Measurements from ENCODE around the gene CREBZF. TPM values are rescaled to one million over a fixed set of nuclear protein-coding genes. Genes with fewer than 3 reads are reported as not detected.

CREBZF gene
- total and polyA plus RNA-seq, 9 of the 15 experiments (the other 6 are each of a cell fraction or from before 2014, with no cell fraction given): 7.2 to 70.2 (median 40.5) TPM

GRCh38 chr11:85647604-85648299, 17.2 kb downstream of the CREBZF start, which contains the start of gene TMEM126A (continued):
- TF ChIP-seq MLX (CRISPR knock-in tag; conservative IDR thresholded peaks at IDR 0.05) (0 out of 4 replicates have a peak, but pooled peaks of 1 of the 2 experiments have one; percentile 13), ZBTB7A (IDR thresholded peaks at IDR 0.05; ENCODE audit: borderline replicate concordance, control insufficient read depth, low read depth, low read length) (no peak), BRD9 (IDR thresholded peaks at IDR 0.05; ENCODE audit: low read depth, partially characterized antibody) (no peak), FOXK2 (conservative IDR thresholded peaks at IDR 0.05 in 1 of 2, IDR thresholded peaks at IDR 0.05 in 1 of 2; ENCODE audit: low read depth in 2 of 2) (peak; percentile 23 to 57; a peak in 2 of 4 replicates), ESRRB (CRISPR knock-in tag; IDR thresholded peaks at IDR 0.05; ENCODE audit: borderline replicate concordance) (no peak), CTBP1 (IDR thresholded peaks at IDR 0.05; ENCODE audit: borderline replicate concordance) (peak; percentile 81), ZBTB9 (CRISPR knock-in tag; IDR thresholded peaks at IDR 0.05) (0 out of 2 replicates have a peak, but pooled peaks have one; percentile 24), E2F3 (CRISPR knock-in tag; IDR thresholded peaks at IDR 0.05) (peak; percentile 71; the same call in 1 of the 2 replicates), TEAD1 (CRISPR knock-in tag; IDR thresholded peaks at IDR 0.05) (peak in 1 of 2 experiments; percentile 72; a peak in 1 of 4 replicates), GABPB1 (CRISPR knock-in tag; IDR thresholded peaks at IDR 0.05) (peak; percentile 76), MYBL2 (IDR thresholded peaks at IDR 0.05; ENCODE audit: low read depth) (no peak), MYBL2 (CRISPR knock-in tag; IDR thresholded peaks at IDR 0.05; ENCODE audit: borderline replicate concordance) (no peak), ZNF740 (CRISPR knock-in tag; IDR thresholded peaks at IDR 0.05) (peak; percentile 73; the same call in 1 of the 2 replicates), ZNF740 (tag; IDR thresholded peaks at IDR 0.05) (no peak), DIDO1 (tag; IDR thresholded peaks at IDR 0.05; ENCODE audit: low read depth) (no peak), ZBTB1 (CRISPR knock-in tag; IDR thresholded peaks at IDR 0.05; ENCODE audit: borderline replicate concordance, low read depth) (0 out of 2 replicates have a peak, but pooled peaks have one; percentile 43), NR2C2 (CRISPR knock-in tag; IDR thresholded peaks at IDR 0.05) (peak; percentile 45; the same call in 1 of the 2 replicates), NR2C2 (tag; IDR thresholded peaks at IDR 0.05) (peak; percentile 95), SOX6 (IDR thresholded peaks at IDR 0.05) (0 out of 2 replicates have a peak, but pooled peaks have one; percentile 25), NEUROD1 (IDR thresholded peaks at IDR 0.05; ENCODE audit: borderline replicate concordance, low read depth, low read length, partially characterized antibody) (no peak), EP400 (IDR thresholded peaks at IDR 0.05) (peak; percentile 79; the same call in 1 of the 2 replicates)
- TF ChIP-seq, protein P1, sequence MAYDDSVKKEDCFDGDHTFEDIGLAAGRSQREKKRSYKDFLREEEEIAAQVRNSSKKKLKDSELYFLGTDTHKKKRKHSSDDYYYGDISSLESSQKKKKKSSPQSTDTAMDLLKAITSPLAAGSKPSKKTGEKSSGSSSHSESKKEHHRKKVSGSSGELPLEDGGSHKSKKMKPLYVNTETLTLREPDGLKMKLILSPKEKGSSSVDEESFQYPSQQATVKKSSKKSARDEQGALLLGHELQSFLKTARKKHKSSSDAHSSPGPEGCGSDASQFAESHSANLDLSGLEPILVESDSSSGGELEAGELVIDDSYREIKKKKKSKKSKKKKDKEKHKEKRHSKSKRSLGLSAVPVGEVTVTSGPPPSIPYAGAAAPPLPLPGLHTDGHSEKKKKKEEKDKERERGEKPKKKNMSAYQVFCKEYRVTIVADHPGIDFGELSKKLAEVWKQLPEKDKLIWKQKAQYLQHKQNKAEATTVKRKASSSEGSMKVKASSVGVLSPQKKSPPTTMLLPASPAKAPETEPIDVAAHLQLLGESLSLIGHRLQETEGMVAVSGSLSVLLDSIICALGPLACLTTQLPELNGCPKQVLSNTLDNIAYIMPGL (CRISPR knock-in tag; IDR thresholded peaks at IDR 0.05): peak; percentile 78; the same call in 1 of the 2 replicates

All from K562 (cell line).